ENCODE measurements around the gene CDCP2. TPM values are rescaled to one million over a fixed set of nuclear protein-coding genes. Genes with fewer than 3 reads are reported as not detected.

The CDCP2 gene
- total and polyA plus RNA-seq, 2 of the 8 experiments (the other 6 are each of a cell fraction or from before 2014, with no cell fraction given) = not detected

- H3K27me3 ChIP-seq (replicated peaks in 1 of 4; ENCODE audit: control insufficient read depth in 3 of 4, extremely low read depth in 1 of 4, insufficient read depth in 3 of 4, low read length in 3 of 4) = no peaks in the 10 kb centered on the region
- no peaks in the 10 kb centered on the region for H3K79me2 ChIP-seq (ENCODE audit: control insufficient read depth in 1 of 2, insufficient read depth in 2 of 2, low read length in 2 of 2)
- H3K4me3 ChIP-seq (ENCODE audit: extremely low read depth in 1 of 4, insufficient read depth in 2 of 4, low read depth in 3 of 4, low read length in 4 of 4) = peak overlapping the region in 1 of 4 experiments; percentile 34; a peak in 1 of 8 replicates
- peak overlapping the region; percentile 22; the same call in 1 of the 2 replicates for H2AFZ ChIP-seq (ENCODE audit: low read length)
- H3K18ac ChIP-seq (ENCODE audit: extremely low read depth, low read length) = peak overlapping the region; percentile 64
- FAIRE-seq (no peak), DNase-seq (ENCODE audit: low read depth in 1 of 2, low spot score in 2 of 2) (no peak)
- H3K36me3 ChIP-seq (ENCODE audit: control insufficient read depth in 2 of 4, insufficient read depth in 4 of 4, low read length in 3 of 4) = no peaks in the 10 kb centered on the region
- no peak overlapping the region for H3K14ac ChIP-seq (ENCODE audit: insufficient read length)
- peaks cover 12 to 29% (median 18%) of the 10 kb centered on the region in 4 experiments for H3K4me1 ChIP-seq (replicated peaks in 1 of 4; ENCODE audit: control insufficient read depth in 3 of 4, insufficient read depth in 4 of 4, low read length in 3 of 4)
- peak overlapping the region; percentile 44; the same call in 1 of the 2 replicates for H2BK5ac ChIP-seq (ENCODE audit: low read depth, low read length)
- no peak overlapping the region for H3K4ac ChIP-seq (replicated peaks; ENCODE audit: insufficient read length, low read depth, low read length)
- H4K5ac ChIP-seq (ENCODE audit: insufficient read length, low read depth, low read length) = no peak overlapping the region
- no peaks in the 10 kb centered on the region for H3K9me3 ChIP-seq (ENCODE audit: insufficient read depth in 2 of 2, low read depth in 1 of 2, low read length in 1 of 2)
- WGBS, 2 experiments (ENCODE audit: extremely low coverage in 1 of 2, insufficient coverage in 1 of 2, insufficient read length in 1 of 2, insufficient replicate concordance in 2 of 2, low coverage in 1 of 2, low lambda C conversion rate in 2 of 2, missing lambda C conversion rate in 1 of 2) = 77% methylated on average over 17 of the region's 17 CpGs; no CpG with 5 or more reads in 1 of the 2 experiments
- no peaks in the 10 kb centered on the region for H4K20me1 ChIP-seq (replicated peaks in 1 of 2; ENCODE audit: control insufficient read depth in 1 of 2, insufficient read depth in 2 of 2, low read length in 2 of 2)
- H3K79me1 ChIP-seq (ENCODE audit: low read depth, low read length) = no peaks in the 10 kb centered on the region
- H3K4me2 ChIP-seq (ENCODE audit: insufficient read depth in 1 of 2, low read depth in 2 of 2, low read length in 2 of 2) = peak overlapping the region; percentile 26 to 58; a peak in 3 of 4 replicates
- ChIA-PET POLR2A (ENCODE audit: partially characterized antibody) (interaction anchor here (0.8 to 2.4 kb wide), 5 partner anchors 10 to 63 kb away, joined by 3 to 8 read pairs (median 4); partner anchors contain the start of genes CYB5RL and MRPL37), CTCF (ENCODE audit: partially characterized antibody) (interaction anchor here (0.6 to 9.9 kb wide), 8 partner anchors 10 to 412 kb away, joined by 3 to 110 read pairs (median 4); partner anchors contain the start of genes ACOT11 and CDCP2)
- H2BK12ac ChIP-seq (ENCODE audit: low read depth, low read length) = peak overlapping the region; percentile 82; the same call in 1 of the 2 replicates
- H3K27ac ChIP-seq (ENCODE audit: low read depth, low read length) = no peak overlapping the region
- H3K56ac ChIP-seq (replicated peaks; ENCODE audit: insufficient read length, low read depth, low read length) = no peak overlapping the region
- H4K8ac ChIP-seq (ENCODE audit: extremely low read depth, insufficient read depth, low read length) = 0 out of 2 replicates have a peak overlapping the region, but pooled peaks have one; percentile 37
- TF ChIP-seq TAF1 (IDR thresholded peaks at IDR 0.05; ENCODE audit: low read depth, low read length) = 0 out of 2 replicates have a peak, but pooled peaks have one; percentile 18
- TF ChIP-seq TEAD4 (IDR thresholded peaks at IDR 0.05; ENCODE audit: low read depth, low read length) = 0 out of 2 replicates have a peak, but pooled peaks have one; percentile 23
- no peak for TF ChIP-seq RBBP5 (IDR thresholded peaks at IDR 0.05; ENCODE audit: borderline replicate concordance, low read depth, low read length)
- H3K23ac ChIP-seq (ENCODE audit: insufficient read length) = no peak overlapping the region
- H3K9ac ChIP-seq (replicated peaks in 1 of 4; ENCODE audit: extremely low read depth in 1 of 4, low read depth in 3 of 4, low read length in 3 of 4) = peak overlapping the region in 1 of 4 experiments; percentile 29; a peak in 1 of 7 replicates
- H2BK15ac ChIP-seq (ENCODE audit: low read length) = peak overlapping the region; percentile 88; the same call in 1 of the 2 replicates
- H2AK5ac ChIP-seq (ENCODE audit: low read depth, low read length) = 0 out of 2 replicates have a peak overlapping the region, but pooled peaks have one; percentile 65
- no peaks in the 10 kb centered on the region for H3K23me2 ChIP-seq (ENCODE audit: low read depth, low read length)
- peak overlapping the region; percentile 60 for H4K91ac ChIP-seq (replicated peaks; ENCODE audit: insufficient read length, low read length)
- peak overlapping the region; percentile 93 for H2BK20ac ChIP-seq (ENCODE audit: low read length)
- peak overlapping the region; percentile 43 for H2BK120ac ChIP-seq (replicated peaks; ENCODE audit: low read depth, low read length)
Observed at GRCh38 chr1:54136269-54136896, 16.4 kb downstream of the CDCP2 start.

All from H1 (cell line).